Mesothelial cell of epicardium (in vitro differentiated cells): ENCODE results near the gene BID. TPM values are rescaled to one million over a fixed set of nuclear protein-coding genes. Genes with fewer than 3 reads are reported as not detected.
A peak's percentile ranks its signal among the peaks of the same experiment; 100 is the strongest.
"Not testable (repeated sequence)": the region's sequence is repeated elsewhere in the genome, so short reads cannot be mapped to it uniquely, and the experiment has no call there.

Experiments used
- DNase-seq, 2 experiments: peaks; one replicate each; pipeline ENCODE4 v3.0.0; 2021; ENCODE audit warnings: low spot score in 2 of 2; ENCODE audit not compliant: unreplicated experiment in 2 of 2
- H3K27ac Mint-ChIP-seq: 2 replicates; pipeline ENCODE4 v1.8.0; 2021; ENCODE audit warnings: mixed read lengths
- H3K27me3 Mint-ChIP-seq: 2 replicates; pipeline ENCODE4 v1.8.0; 2021; ENCODE audit warnings: low read depth, mixed read lengths
- H3K36me3 Mint-ChIP-seq: 2 replicates; pipeline ENCODE4 v1.8.0; 2021; ENCODE audit warnings: mixed read lengths
- H3K4me1 Mint-ChIP-seq: 2 replicates; pipeline ENCODE4 v1.8.0; 2021; ENCODE audit warnings: mixed read lengths
- H3K4me3 Mint-ChIP-seq: 2 replicates; pipeline ENCODE4 v1.8.0; 2021; ENCODE audit warnings: mild to moderate bottlenecking, moderate library complexity, mixed read lengths
- H3K9me3 Mint-ChIP-seq: 2 replicates; pipeline ENCODE4 v1.8.0; 2021; ENCODE audit warnings: mixed read lengths
- CTCF ChIP-seq: fragments of 200-600 bp; sonication (generic); IDR thresholded peaks from one replicate; pipeline ENCODE4 v1.5.0; 2021; ENCODE audit warnings: antibody characterized with exemption; ENCODE audit not compliant: unreplicated experiment
- total RNA-seq: library from RNA; stranded (reverse); gene quantifications from 3 replicates; pipeline ENCODE4 v1.2.1, GENCODE V29; 2021

Gene BID
- total RNA-seq, 1 donor from 2014 or later = 29.9 TPM

- Mint-ChIP-seq H3K27me3 (no peaks in the 10 kb centered on the region), H3K36me3 (no peaks in the 10 kb centered on the region), H3K4me1 (peaks cover 18% of the 10 kb centered on the region), H3K4me3 (no peak overlapping the region), H3K9me3 (no peaks in the 10 kb centered on the region), H3K27ac (no peak overlapping the region)
- no peak for DNase-seq
- TF ChIP-seq CTCF = no peak
These were observed 5.1 kb downstream of the BID start for GRCh38 chr22:17769013-17769715.

GRCh38 chr22:17767233-17768065 lies 6.8 kb downstream of the BID start:
- Mint-ChIP-seq H3K27ac (no peak overlapping the region), H3K9me3 (no peaks in the 10 kb centered on the region), H3K27me3 (no peaks in the 10 kb centered on the region), H3K4me1 (peaks cover 9% of the 10 kb centered on the region), H3K36me3 (no peaks in the 10 kb centered on the region), H3K4me3 (no peak overlapping the region)
- TF ChIP-seq CTCF = no peak
- no peak for DNase-seq

DNA sequence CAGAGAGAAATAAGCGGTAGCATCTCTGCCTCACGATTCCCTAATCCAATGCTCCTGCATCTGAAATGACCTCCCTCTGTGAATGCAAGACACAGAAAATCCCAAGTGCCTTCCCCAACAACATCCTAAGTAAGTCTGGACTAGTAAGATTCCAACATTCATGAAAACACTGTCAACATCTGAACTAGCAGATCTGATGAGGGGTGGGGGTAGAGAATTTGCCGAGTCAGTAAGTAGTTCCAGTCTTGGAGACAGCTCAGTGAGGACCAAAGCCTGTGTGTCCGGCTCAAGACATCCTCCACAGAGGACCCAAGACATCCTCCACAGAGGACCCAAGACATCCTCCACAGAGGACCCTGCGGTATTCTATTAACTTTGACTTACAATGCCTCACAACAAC lies 9.4 kb downstream of the BID start:
- not testable (repeated sequence) for H3K27me3 Mint-ChIP-seq, H3K36me3 Mint-ChIP-seq, DNase-seq, H3K4me3 Mint-ChIP-seq, H3K9me3 Mint-ChIP-seq, H3K27ac Mint-ChIP-seq
- H3K4me1 Mint-ChIP-seq = peaks cover 13% of the 10 kb centered on the region

DNA sequence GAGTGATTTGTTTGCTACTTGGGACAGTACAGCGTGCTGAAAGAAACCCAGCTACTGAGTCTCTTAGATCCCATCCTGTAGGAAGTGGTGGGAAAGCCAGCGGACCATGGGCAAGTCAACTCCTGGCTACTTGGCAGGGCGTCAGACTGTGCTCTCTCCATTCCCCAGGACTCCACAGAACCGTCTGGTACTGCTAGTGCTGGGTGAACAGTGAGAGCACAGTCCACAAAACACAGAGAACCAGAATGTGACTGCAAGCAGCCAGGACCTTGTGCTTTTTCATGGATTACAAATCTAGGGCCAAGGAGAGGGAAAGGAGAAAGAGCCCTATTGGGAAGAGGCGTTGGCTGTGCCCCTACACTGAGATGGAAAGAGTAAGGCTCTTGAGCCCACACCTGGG lies 10.2 kb downstream of the BID start:
- TF ChIP-seq CTCF = no peak
- H3K4me1 Mint-ChIP-seq = peaks cover 13% of the 10 kb centered on the region
- no peaks in the 10 kb centered on the region for H3K36me3 Mint-ChIP-seq
- H3K9me3 Mint-ChIP-seq = no peaks in the 10 kb centered on the region
- DNase-seq = no peak
- H3K4me3 Mint-ChIP-seq = no peak overlapping the region
- H3K27ac Mint-ChIP-seq = no peak overlapping the region
- H3K27me3 Mint-ChIP-seq = no peaks in the 10 kb centered on the region

DNA sequence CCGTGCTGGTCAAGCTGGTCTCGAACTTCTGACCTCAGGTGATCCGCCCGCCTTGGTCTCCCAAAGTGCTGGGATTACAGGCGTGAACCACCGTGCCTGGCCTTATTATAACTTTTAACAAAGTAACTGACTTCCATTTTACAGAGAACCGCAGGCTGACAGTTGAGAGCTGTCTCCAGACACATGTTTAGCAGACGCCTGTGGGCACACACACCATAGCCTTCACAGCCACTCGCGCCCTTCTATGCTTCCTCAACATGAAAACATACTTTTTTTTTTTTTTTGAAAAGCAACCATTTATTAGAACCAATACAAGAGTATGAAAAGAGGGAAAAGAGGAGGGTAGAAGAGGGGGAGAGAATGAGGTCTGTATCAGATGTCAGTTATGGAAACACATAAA lies 10.8 kb downstream of the BID start:
- H3K27ac Mint-ChIP-seq, H3K36me3 Mint-ChIP-seq, DNase-seq, H3K27me3 Mint-ChIP-seq, H3K4me3 Mint-ChIP-seq, H3K9me3 Mint-ChIP-seq: not testable (repeated sequence)
- peaks cover 13% of the 10 kb centered on the region for H3K4me1 Mint-ChIP-seq

DNA sequence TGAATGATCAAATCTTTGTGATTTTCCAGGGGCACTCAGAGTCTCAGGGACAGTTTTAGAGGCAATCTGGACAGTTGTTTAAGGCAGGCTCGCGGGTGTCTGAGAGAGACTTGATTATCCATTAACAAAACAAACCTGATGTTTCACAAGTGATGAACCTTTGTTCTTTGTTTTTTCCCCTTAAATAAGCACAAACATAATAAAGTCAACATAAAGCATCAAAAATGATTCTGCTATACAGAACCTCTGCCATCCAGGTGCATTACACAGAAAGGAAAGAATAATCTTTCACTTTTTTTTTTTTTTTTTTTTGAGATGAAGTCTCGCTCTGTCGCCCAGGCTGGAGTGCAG lies 13.2 kb downstream of the BID start:
- peak overlapping the region; percentile 39 for H3K27ac Mint-ChIP-seq
- H3K27me3 Mint-ChIP-seq = no peaks in the 10 kb centered on the region
- H3K4me3 Mint-ChIP-seq = no peak overlapping the region
- H3K36me3 Mint-ChIP-seq = peaks cover 5% of the 10 kb centered on the region
- peaks cover 13% of the 10 kb centered on the region for H3K4me1 Mint-ChIP-seq
- no peak for DNase-seq
- H3K9me3 Mint-ChIP-seq = no peaks in the 10 kb centered on the region
- TF ChIP-seq CTCF = no peak
